ENCODE measurements around the gene NCAPH2.

The NCAPH2 gene

GRCh38 chr22:50469377-50470305, 38.4 kb upstream of the NCAPH2 start:
- Histone ChIP-seq H3K27me3 (ENCODE audit: control insufficient read depth in 3 of 3, insufficient read depth in 3 of 3, low read depth in 1 of 3, low read length in 3 of 3) (no peaks in the 10 kb centered on the region), H3K14ac (ENCODE audit: low read length) (peak overlapping the region; percentile 47), H3K4me2 (ENCODE audit: insufficient read depth, low read length, poor library complexity, severe bottlenecking) (no peak overlapping the region), H3K4me1 (ENCODE audit: control insufficient read depth in 2 of 2, insufficient read depth in 1 of 2, low read depth in 1 of 2, low read length in 2 of 2) (peaks cover 6 to 11% of the 10 kb centered on the region in 2 donors), H4K8ac (ENCODE audit: low read depth, low read length) (no peak overlapping the region), H2AFZ (ENCODE audit: low read length) (no peak overlapping the region), H2BK5ac (ENCODE audit: low read length) (peak overlapping the region; percentile 66), H3K4me3 (ENCODE audit: low read length in 2 of 2) (no peak overlapping the region), H2BK15ac (ENCODE audit: low read length) (no peak overlapping the region), H2BK12ac (ENCODE audit: low read length) (peak overlapping the region; percentile 22), H3K27ac (replicated peaks; ENCODE audit: low read length) (no peak overlapping the region), H3K36me3 (replicated peaks in 1 of 2; ENCODE audit: control insufficient read depth in 2 of 2, insufficient read depth in 2 of 2, low read length in 2 of 2) (peaks cover 25 to 61% of the 10 kb centered on the region in 2 donors), H2AK5ac (ENCODE audit: low read depth, low read length) (peak overlapping the region; percentile 52), H3K18ac (ENCODE audit: low read length) (no peak overlapping the region), H2BK120ac (ENCODE audit: low read depth, low read length) (no peak overlapping the region), H4K91ac (ENCODE audit: low read depth, low read length, poor library complexity) (no peak overlapping the region), H3K79me1 (ENCODE audit: low read depth, low read length) (peaks cover 62% of the 10 kb centered on the region), H3K4ac (ENCODE audit: low read length) (peak overlapping the region; percentile 89), H3K9ac (ENCODE audit: low read depth, low read length, poor library complexity) (peak overlapping the region; percentile 86), H3K23ac (ENCODE audit: low read depth, low read length, poor library complexity) (peak overlapping the region; percentile 80), H3K9me3 (replicated peaks in 1 of 2; ENCODE audit: control insufficient read depth in 2 of 2, insufficient read depth in 1 of 2, low read depth in 1 of 2, low read length in 2 of 2) (no peaks in the 10 kb centered on the region)
- no CpG with 5 or more reads among the region's 25 CpGs for WGBS, 2 donors (ENCODE audit: extremely low coverage in 2 of 2, insufficient read length in 2 of 2, insufficient replicate concordance in 1 of 2)
- DNase-seq (ENCODE audit: low spot score) = no peak

- Histone ChIP-seq H2BK5ac (ENCODE audit: low read length) (no peak overlapping the region), H3K27ac (replicated peaks; ENCODE audit: low read length) (no peak overlapping the region)
- WGBS, 2 donors (ENCODE audit: extremely low coverage in 2 of 2, insufficient read length in 2 of 2, insufficient replicate concordance in 1 of 2) = no CpG with 5 or more reads among the region's 6 CpGs
Measured at GRCh38 chr22:50470491-50470890, 37.5 kb upstream of the NCAPH2 start.

GRCh38 chr22:50471197-50471847, 36.7 kb upstream of the NCAPH2 start:
- Histone ChIP-seq H4K91ac (ENCODE audit: low read depth, low read length, poor library complexity) (no peak overlapping the region), H3K4ac (ENCODE audit: low read length) (no peak overlapping the region), H2BK120ac (ENCODE audit: low read depth, low read length) (no peak overlapping the region), H3K23ac (ENCODE audit: low read depth, low read length, poor library complexity) (peak overlapping the region; percentile 80), H3K27me3 (ENCODE audit: control insufficient read depth in 3 of 3, insufficient read depth in 3 of 3, low read depth in 1 of 3, low read length in 3 of 3) (no peaks in the 10 kb centered on the region), H3K9ac (ENCODE audit: low read depth, low read length, poor library complexity) (peak overlapping the region; percentile 44), H3K4me1 (ENCODE audit: control insufficient read depth in 2 of 2, insufficient read depth in 1 of 2, low read depth in 1 of 2, low read length in 2 of 2) (peaks cover 10 to 15% of the 10 kb centered on the region in 2 donors), H3K4me3 (ENCODE audit: low read length in 2 of 2) (no peak overlapping the region), H2BK12ac (ENCODE audit: low read length) (no peak overlapping the region), H3K18ac (ENCODE audit: low read length) (no peak overlapping the region), H2BK5ac (ENCODE audit: low read length) (no peak overlapping the region), H3K4me2 (ENCODE audit: insufficient read depth, low read length, poor library complexity, severe bottlenecking) (no peak overlapping the region), H4K8ac (ENCODE audit: low read depth, low read length) (peak overlapping the region; percentile 82), H3K36me3 (replicated peaks in 1 of 2; ENCODE audit: control insufficient read depth in 2 of 2, insufficient read depth in 2 of 2, low read length in 2 of 2) (peaks cover 10 to 44% of the 10 kb centered on the region in 2 donors), H3K9me3 (replicated peaks in 1 of 2; ENCODE audit: control insufficient read depth in 2 of 2, insufficient read depth in 1 of 2, low read depth in 1 of 2, low read length in 2 of 2) (no peaks in the 10 kb centered on the region), H3K14ac (ENCODE audit: low read length) (no peak overlapping the region), H2BK15ac (ENCODE audit: low read length) (no peak overlapping the region), H2AFZ (ENCODE audit: low read length) (no peak overlapping the region), H3K27ac (replicated peaks; ENCODE audit: low read length) (no peak overlapping the region), H3K79me1 (ENCODE audit: low read depth, low read length) (peaks cover 62% of the 10 kb centered on the region), H2AK5ac (ENCODE audit: low read depth, low read length) (peak overlapping the region; percentile 70)
- no peak for DNase-seq (ENCODE audit: low spot score)
- WGBS, 2 donors (ENCODE audit: extremely low coverage in 2 of 2, insufficient read length in 2 of 2, insufficient replicate concordance in 1 of 2) = no CpG with 5 or more reads among the region's 21 CpGs

More at GRCh38 chr22:50470491-50470890, 37.5 kb upstream of the NCAPH2 start:
- Histone ChIP-seq H3K9me3 (replicated peaks in 1 of 2; ENCODE audit: control insufficient read depth in 2 of 2, insufficient read depth in 1 of 2, low read depth in 1 of 2, low read length in 2 of 2) (no peaks in the 10 kb centered on the region), H3K27me3 (ENCODE audit: control insufficient read depth in 3 of 3, insufficient read depth in 3 of 3, low read depth in 1 of 3, low read length in 3 of 3) (no peaks in the 10 kb centered on the region), H3K9ac (ENCODE audit: low read depth, low read length, poor library complexity) (no peak overlapping the region), H4K91ac (ENCODE audit: low read depth, low read length, poor library complexity) (no peak overlapping the region), H3K23ac (ENCODE audit: low read depth, low read length, poor library complexity) (peak overlapping the region; percentile 67), H2AFZ (ENCODE audit: low read length) (no peak overlapping the region), H3K36me3 (replicated peaks in 1 of 2; ENCODE audit: control insufficient read depth in 2 of 2, insufficient read depth in 2 of 2, low read length in 2 of 2) (peaks cover 17 to 52% of the 10 kb centered on the region in 2 donors), H3K4me1 (ENCODE audit: control insufficient read depth in 2 of 2, insufficient read depth in 1 of 2, low read depth in 1 of 2, low read length in 2 of 2) (peaks cover 9 to 13% of the 10 kb centered on the region in 2 donors), H3K18ac (ENCODE audit: low read length) (no peak overlapping the region), H3K4ac (ENCODE audit: low read length) (no peak overlapping the region), H2BK12ac (ENCODE audit: low read length) (no peak overlapping the region), H3K14ac (ENCODE audit: low read length) (no peak overlapping the region), H3K79me1 (ENCODE audit: low read depth, low read length) (peaks cover 63% of the 10 kb centered on the region), H2BK120ac (ENCODE audit: low read depth, low read length) (no peak overlapping the region), H3K4me3 (ENCODE audit: low read length in 2 of 2) (no peak overlapping the region), H2AK5ac (ENCODE audit: low read depth, low read length) (no peak overlapping the region), H2BK15ac (ENCODE audit: low read length) (no peak overlapping the region), H4K8ac (ENCODE audit: low read depth, low read length) (no peak overlapping the region), H3K4me2 (ENCODE audit: insufficient read depth, low read length, poor library complexity, severe bottlenecking) (no peak overlapping the region)
- no peak for DNase-seq (ENCODE audit: low spot score)

- Histone ChIP-seq H3K27ac (replicated peaks; ENCODE audit: low read length) (no peak overlapping the region), H3K14ac (ENCODE audit: low read length) (no peak overlapping the region), H3K9ac (ENCODE audit: low read depth, low read length, poor library complexity) (peak overlapping the region; percentile 67), H3K79me1 (ENCODE audit: low read depth, low read length) (peaks cover 62% of the 10 kb centered on the region), H3K4me1 (ENCODE audit: control insufficient read depth in 2 of 2, insufficient read depth in 1 of 2, low read depth in 1 of 2, low read length in 2 of 2) (peaks cover 10 to 15% of the 10 kb centered on the region in 2 donors), H4K91ac (ENCODE audit: low read depth, low read length, poor library complexity) (no peak overlapping the region), H2BK5ac (ENCODE audit: low read length) (no peak overlapping the region), H2AFZ (ENCODE audit: low read length) (no peak overlapping the region), H3K18ac (ENCODE audit: low read length) (no peak overlapping the region), H3K4me2 (ENCODE audit: insufficient read depth, low read length, poor library complexity, severe bottlenecking) (no peak overlapping the region), H3K23ac (ENCODE audit: low read depth, low read length, poor library complexity) (no peak overlapping the region), H2BK12ac (ENCODE audit: low read length) (no peak overlapping the region), H2BK15ac (ENCODE audit: low read length) (no peak overlapping the region), H3K4ac (ENCODE audit: low read length) (no peak overlapping the region), H4K8ac (ENCODE audit: low read depth, low read length) (no peak overlapping the region), H2BK120ac (ENCODE audit: low read depth, low read length) (no peak overlapping the region), H3K4me3 (ENCODE audit: low read length in 2 of 2) (peak overlapping the region in 1 of 2 donors; percentile 80), H2AK5ac (ENCODE audit: low read depth, low read length) (no peak overlapping the region), H3K27me3 (ENCODE audit: control insufficient read depth in 3 of 3, insufficient read depth in 3 of 3, low read depth in 1 of 3, low read length in 3 of 3) (no peaks in the 10 kb centered on the region), H3K9me3 (replicated peaks in 1 of 2; ENCODE audit: control insufficient read depth in 2 of 2, insufficient read depth in 1 of 2, low read depth in 1 of 2, low read length in 2 of 2) (no peaks in the 10 kb centered on the region), H3K36me3 (replicated peaks in 1 of 2; ENCODE audit: control insufficient read depth in 2 of 2, insufficient read depth in 2 of 2, low read length in 2 of 2) (peaks cover 4 to 37% of the 10 kb centered on the region in 2 donors)
- no peak for DNase-seq (ENCODE audit: low spot score)
- WGBS, 2 donors (ENCODE audit: extremely low coverage in 2 of 2, insufficient read length in 2 of 2, insufficient replicate concordance in 1 of 2) = no CpG with 5 or more reads among the region's 5 CpGs
Measured at GRCh38 chr22:50471962-50472361, 36.1 kb upstream of the NCAPH2 start.

All from neuronal stem cell (in vitro differentiated cells).